ENCODE data around the gene IFNA14. TPM values are rescaled to one million over a fixed set of nuclear protein-coding genes. Genes with fewer than 3 reads are reported as not detected.
A peak's percentile ranks its signal among the peaks of the same experiment; 100 is the strongest.
"Not testable (repeated sequence)": the region's sequence is repeated elsewhere in the genome, so short reads cannot be mapped to it uniquely, and the experiment has no call there.

IFNA14 gene
- total RNA-seq, 1 donor from 2014 or later, result not detected

- DNase-seq (ENCODE audit: low spot score); ATAC-seq: not testable (repeated sequence)
Measured at GRCh38 chr9:21217211-21217610, 22.6 kb downstream of the IFNA14 start, which contains the start of gene IFNA16. Gene IFNA16, minus strand, starts transcription at chr9:21217311. Its CDS starts 6 bp downstream, at chr9:21217305.

GRCh38 chr9:21213411-21214326 lies 26.1 kb downstream of the IFNA14 start:
- not testable (repeated sequence) for DNase-seq (ENCODE audit: low spot score); ATAC-seq

- not testable (repeated sequence) for ATAC-seq; DNase-seq (ENCODE audit: low spot score)
Measured at GRCh38 chr9:21212160-21212559, 27.6 kb downstream of the IFNA14 start.

- ATAC-seq; DNase-seq (ENCODE audit: low spot score): not testable (repeated sequence)
Measured at GRCh38 chr9:21210782-21211181, 29.0 kb downstream of the IFNA14 start.

GRCh38 chr9:21210311-21210710 lies 29.5 kb downstream of the IFNA14 start:
- DNase-seq (ENCODE audit: low spot score) (no peak), ATAC-seq (no peak)

GRCh38 chr9:21207043-21207442 lies 32.8 kb downstream of the IFNA14 start, which contains the start of gene IFNA10:
Gene IFNA10, minus strand, starts transcription at chr9:21207143. Its CDS starts 46 bp downstream, at chr9:21207097.
- not testable (repeated sequence) for ATAC-seq; DNase-seq (ENCODE audit: low spot score)

GRCh38 chr9:21205204-21205603 lies 34.6 kb downstream of the IFNA14 start:
- no peak for ATAC-seq
- no peak for DNase-seq (ENCODE audit: low spot score)

GRCh38 chr9:21202105-21202504 lies 37.7 kb downstream of the IFNA14 start, which contains the start of gene IFNA7:
Gene IFNA7, minus strand, starts transcription at chr9:21202205. Its CDS starts 40 bp downstream, at chr9:21202165.
- not testable (repeated sequence) for ATAC-seq; DNase-seq (ENCODE audit: low spot score)

GRCh38 chr9:21194867-21195776 lies 44.7 kb downstream of the IFNA14 start:
- ATAC-seq, result peak; percentile 69
- DNase-seq (ENCODE audit: low spot score), result not testable (repeated sequence)

Other genes with a start within 250 kb of the IFNA14 start
- 0.13 TPM for gene HACD4, start 208.4 kb downstream of the IFNA14 start, total RNA-seq
- gene IFNB1, start 162.1 kb downstream of the IFNA14 start, total RNA-seq, result not detected
- gene IFNW1, start 98.2 kb downstream of the IFNA14 start, total RNA-seq, result not detected
- gene IFNA21, start 73.3 kb downstream of the IFNA14 start, total RNA-seq, result not detected
- not detected for gene IFNA4, start 52.4 kb downstream of the IFNA14 start, total RNA-seq
- not detected for gene IFNA7, start 37.8 kb downstream of the IFNA14 start, total RNA-seq
- not detected for gene IFNA10, start 32.9 kb downstream of the IFNA14 start, total RNA-seq
- gene IFNA16, start 22.7 kb downstream of the IFNA14 start, total RNA-seq, result not detected
- not detected for gene IFNA17, start 11.8 kb downstream of the IFNA14 start, total RNA-seq
- gene IFNA5, start 65.3 kb upstream of the IFNA14 start, total RNA-seq, result not detected
- gene KLHL9, start 95.4 kb upstream of the IFNA14 start, total RNA-seq, result 6.2 TPM
- not detected for gene IFNA6, start 110.9 kb upstream of the IFNA14 start, total RNA-seq
- not detected for gene IFNA13, start 128.1 kb upstream of the IFNA14 start, total RNA-seq
- gene IFNA2, start 145.4 kb upstream of the IFNA14 start, total RNA-seq, result not detected
- gene IFNA8, start 169.1 kb upstream of the IFNA14 start, total RNA-seq, result not detected
- not detected for gene IFNA1, start 200.4 kb upstream of the IFNA14 start, total RNA-seq
- not detected for gene IFNE, start 242.3 kb upstream of the IFNA14 start, total RNA-seq

Measured in left lobe of liver (tissue), 2 donors.